ENCODE measurements around the gene VSTM5.

VSTM5 gene

DNA sequence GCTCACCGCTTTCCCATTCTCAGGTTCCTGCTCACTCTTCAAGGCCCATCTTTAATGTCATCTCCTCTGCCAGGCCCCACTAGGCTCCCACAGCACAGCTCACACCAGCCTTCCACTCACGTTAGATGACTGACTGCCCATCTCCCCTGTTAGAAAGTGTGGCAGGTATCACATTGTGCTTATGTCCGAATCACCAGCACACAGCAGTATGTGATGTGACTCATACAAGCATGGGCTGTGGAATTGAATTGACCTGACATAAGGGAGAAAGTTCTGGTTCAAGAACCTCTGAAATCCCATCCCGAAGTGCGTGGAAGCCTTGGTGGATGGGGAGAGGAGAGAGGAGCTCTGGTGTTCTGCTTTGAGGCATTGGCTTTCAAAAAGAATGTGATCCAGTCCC is 6.5 kb downstream of the VSTM5 start:
- H3K4me3 ChIP-seq (ENCODE audit: low read depth, low read length): no peak overlapping the region
- in situ Hi-C loops (cut with HindIII; ENCODE audit: low sequenced_read_pairs): no loop called here
- DNase-seq (ENCODE audit: low read depth, low spot score): no peak
- TF ChIP-seq CTCF (IDR thresholded peaks at IDR 0.05; ENCODE audit: low read depth, low read length): no peak

DNA sequence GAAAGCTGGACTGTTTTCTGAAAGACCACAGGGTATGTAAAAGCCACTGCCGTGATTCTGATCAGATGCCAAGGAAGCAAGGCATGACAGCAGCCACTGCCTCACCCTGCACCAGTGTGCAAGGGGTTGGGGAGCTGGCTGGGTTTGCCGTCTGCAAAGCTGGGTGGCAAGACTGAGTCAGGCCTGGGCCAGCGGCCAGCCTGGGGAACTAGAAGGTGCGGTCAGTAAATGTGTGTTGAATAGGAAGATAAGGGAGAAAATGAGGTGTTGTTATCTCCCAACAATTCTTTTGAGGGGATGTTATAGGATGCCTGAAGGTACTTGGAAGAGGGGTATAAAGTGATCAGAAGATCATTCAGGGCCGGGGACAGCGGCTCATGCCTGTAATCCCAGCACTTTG is 8.0 kb downstream of the VSTM5 start:
- H3K4me3 ChIP-seq (ENCODE audit: low read depth, low read length): no peak overlapping the region
- no peak for TF ChIP-seq CTCF (IDR thresholded peaks at IDR 0.05; ENCODE audit: low read depth, low read length)
- DNase-seq (ENCODE audit: low read depth, low spot score): peak; percentile 89
- in situ Hi-C loops (cut with HindIII; ENCODE audit: low sequenced_read_pairs): no loop called here

DNA sequence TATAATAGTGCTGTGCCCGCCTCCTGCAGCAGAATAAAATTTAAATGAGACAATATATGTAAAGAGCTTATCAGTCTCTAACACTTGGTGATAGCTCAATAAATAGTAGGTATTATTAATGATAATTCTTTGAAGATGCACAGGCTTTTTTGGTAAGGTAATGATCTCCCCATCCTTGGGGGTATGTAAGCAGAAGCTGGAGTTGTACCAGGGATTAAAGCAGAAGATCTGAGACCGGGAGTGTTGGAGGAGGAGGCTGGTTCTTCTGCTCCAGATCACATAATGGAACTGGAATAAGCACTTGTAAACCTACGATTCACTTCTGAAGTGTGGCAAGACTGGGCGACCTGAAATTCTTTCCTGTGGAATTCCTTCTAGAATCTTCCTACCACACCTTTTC is 8.4 kb downstream of the VSTM5 start:
- TF ChIP-seq CTCF (IDR thresholded peaks at IDR 0.05; ENCODE audit: low read depth, low read length): no peak
- in situ Hi-C loops (cut with HindIII; ENCODE audit: low sequenced_read_pairs): no loop called here
- no peak for DNase-seq (ENCODE audit: low read depth, low spot score)
- H3K4me3 ChIP-seq (ENCODE audit: low read depth, low read length): no peak overlapping the region

GRCh38 chr11:93841446-93841845 is 9.0 kb downstream of the VSTM5 start:
- no peak for TF ChIP-seq CTCF (IDR thresholded peaks at IDR 0.05; ENCODE audit: low read depth, low read length)
- in situ Hi-C loops (cut with HindIII; ENCODE audit: low sequenced_read_pairs): no loop called here
- DNase-seq (ENCODE audit: low read depth, low spot score): no peak
- no peak overlapping the region for H3K4me3 ChIP-seq (ENCODE audit: low read depth, low read length)

DNA sequence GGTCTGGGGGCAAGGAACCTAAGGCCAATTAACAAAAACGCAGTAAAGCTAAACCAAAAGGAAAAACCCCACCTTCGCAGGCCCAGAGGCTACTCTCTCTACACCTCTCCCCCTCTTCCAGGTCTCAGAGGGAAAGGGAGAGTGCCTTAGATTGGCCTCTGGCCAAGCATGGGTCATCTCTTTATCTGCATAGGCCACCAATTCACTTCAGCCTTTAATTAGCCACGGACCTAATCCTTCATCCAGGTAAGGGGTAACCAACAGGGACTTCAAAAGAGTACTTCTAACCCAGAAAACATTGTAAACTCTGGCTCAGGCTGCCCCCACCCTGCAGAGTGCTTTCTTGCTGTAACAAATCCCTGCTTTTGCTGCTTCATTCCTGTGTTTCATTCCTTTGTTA is 9.4 kb downstream of the VSTM5 start:
- no peak overlapping the region for H3K4me3 ChIP-seq (ENCODE audit: low read depth, low read length)
- TF ChIP-seq CTCF (IDR thresholded peaks at IDR 0.05; ENCODE audit: low read depth, low read length): no peak
- in situ Hi-C loops (cut with HindIII; ENCODE audit: low sequenced_read_pairs): no loop called here
- no peak for DNase-seq (ENCODE audit: low read depth, low spot score)

GRCh38 chr11:93840180-93840579 is 10.2 kb downstream of the VSTM5 start:
- TF ChIP-seq CTCF (IDR thresholded peaks at IDR 0.05; ENCODE audit: low read depth, low read length): no peak
- DNase-seq (ENCODE audit: low read depth, low spot score): no peak
- in situ Hi-C loops (cut with HindIII; ENCODE audit: low sequenced_read_pairs): no loop called here
- H3K4me3 ChIP-seq (ENCODE audit: low read depth, low read length): no peak overlapping the region

- in situ Hi-C loops (cut with HindIII; ENCODE audit: low sequenced_read_pairs): no loop called here
- no peak overlapping the region for H3K4me3 ChIP-seq (ENCODE audit: low read depth, low read length)
Observed at GRCh38 chr11:93838967-93839366, 11.5 kb downstream of the VSTM5 start.

More at GRCh38 chr11:93838967-93839366, 11.5 kb downstream of the VSTM5 start:
- no peak for DNase-seq (ENCODE audit: low read depth, low spot score)
- TF ChIP-seq CTCF (IDR thresholded peaks at IDR 0.05; ENCODE audit: low read depth, low read length): no peak

Data from astrocyte of the spinal cord (primary cell).